Measurements from ENCODE around the gene DSTYK. TPM values are rescaled to one million over a fixed set of nuclear protein-coding genes. Genes with fewer than 3 reads are reported as not detected.

Gene DSTYK
- total RNA-seq, 1 experiment from 2014 or later: 11.3 TPM

DNA sequence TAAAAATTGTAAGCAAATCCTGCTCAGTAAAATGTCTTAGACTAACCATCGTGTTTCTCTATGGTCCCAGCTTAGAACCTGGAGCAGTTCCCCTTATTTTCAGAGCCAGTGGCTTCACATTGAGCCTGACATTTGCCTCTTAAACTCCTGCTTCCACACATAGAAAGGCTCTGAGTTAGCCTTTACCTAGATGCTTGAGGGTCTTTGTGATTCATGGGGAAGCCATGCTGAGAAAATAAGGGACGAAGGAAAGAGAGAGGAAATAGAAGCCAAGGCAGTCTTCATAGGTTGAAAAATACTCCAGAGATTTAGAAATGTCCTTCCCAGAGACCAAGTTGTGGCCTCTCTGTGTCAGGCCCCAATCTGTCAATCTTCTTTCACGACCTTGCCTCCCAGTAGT lies 73.6 kb downstream of the DSTYK start:
- in situ Hi-C loops (cut with HindIII; ENCODE audit: low pct_unique_long_range_greater_than_20kb, low sequenced_read_pairs) (no loop called here), intact Hi-C loops (cut with micrococcal nuclease; ENCODE audit: unreplicated experiment) (no loop called here)
- H3K36me3 ChIP-seq (ENCODE audit: control insufficient read depth, insufficient read depth, low read length): no peaks in the 10 kb centered on the region
- POLR2A ChIA-PET: no interaction called here
- no peaks in the 10 kb centered on the region for H3K4me1 ChIP-seq (ENCODE audit: control insufficient read depth, insufficient read depth, low read length)
- ATAC-seq (no peak), DNase-seq (ENCODE audit: low read depth, low spot score) (no peak)
- H3K27me3 ChIP-seq (ENCODE audit: control insufficient read depth, insufficient read depth, low read length): no peaks in the 10 kb centered on the region
- no peaks in the 10 kb centered on the region for H3K9me3 ChIP-seq (ENCODE audit: control insufficient read depth, insufficient read depth, low read depth, low read length)
- no peak overlapping the region for H3K4me3 ChIP-seq (ENCODE audit: low read depth in 2 of 2, low read length in 2 of 2)
- no peak for TF ChIP-seq SIN3A (IDR thresholded peaks at IDR 0.05; ENCODE audit: borderline replicate concordance, insufficient read depth, low read depth, low read length)
- no peak for TF ChIP-seq TCF7L2 (IDR thresholded peaks at IDR 0.05; ENCODE audit: low read depth, low read length)
- no peak for TF ChIP-seq POLR2AphosphoS5 (IDR thresholded peaks at IDR 0.05; ENCODE audit: low read depth, low read length)
- TF ChIP-seq, protein P1, sequence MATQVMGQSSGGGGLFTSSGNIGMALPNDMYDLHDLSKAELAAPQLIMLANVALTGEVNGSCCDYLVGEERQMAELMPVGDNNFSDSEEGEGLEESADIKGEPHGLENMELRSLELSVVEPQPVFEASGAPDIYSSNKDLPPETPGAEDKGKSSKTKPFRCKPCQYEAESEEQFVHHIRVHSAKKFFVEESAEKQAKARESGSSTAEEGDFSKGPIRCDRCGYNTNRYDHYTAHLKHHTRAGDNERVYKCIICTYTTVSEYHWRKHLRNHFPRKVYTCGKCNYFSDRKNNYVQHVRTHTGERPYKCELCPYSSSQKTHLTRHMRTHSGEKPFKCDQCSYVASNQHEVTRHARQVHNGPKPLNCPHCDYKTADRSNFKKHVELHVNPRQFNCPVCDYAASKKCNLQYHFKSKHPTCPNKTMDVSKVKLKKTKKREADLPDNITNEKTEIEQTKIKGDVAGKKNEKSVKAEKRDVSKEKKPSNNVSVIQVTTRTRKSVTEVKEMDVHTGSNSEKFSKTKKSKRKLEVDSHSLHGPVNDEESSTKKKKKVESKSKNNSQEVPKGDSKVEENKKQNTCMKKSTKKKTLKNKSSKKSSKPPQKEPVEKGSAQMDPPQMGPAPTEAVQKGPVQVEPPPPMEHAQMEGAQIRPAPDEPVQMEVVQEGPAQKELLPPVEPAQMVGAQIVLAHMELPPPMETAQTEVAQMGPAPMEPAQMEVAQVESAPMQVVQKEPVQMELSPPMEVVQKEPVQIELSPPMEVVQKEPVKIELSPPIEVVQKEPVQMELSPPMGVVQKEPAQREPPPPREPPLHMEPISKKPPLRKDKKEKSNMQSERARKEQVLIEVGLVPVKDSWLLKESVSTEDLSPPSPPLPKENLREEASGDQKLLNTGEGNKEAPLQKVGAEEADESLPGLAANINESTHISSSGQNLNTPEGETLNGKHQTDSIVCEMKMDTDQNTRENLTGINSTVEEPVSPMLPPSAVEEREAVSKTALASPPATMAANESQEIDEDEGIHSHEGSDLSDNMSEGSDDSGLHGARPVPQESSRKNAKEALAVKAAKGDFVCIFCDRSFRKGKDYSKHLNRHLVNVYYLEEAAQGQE (IDR thresholded peaks at IDR 0.05; ENCODE audit: insufficient read depth in 1 of 2, low read depth in 2 of 2, low read length in 1 of 2): no peak
- TF ChIP-seq, protein P2, sequence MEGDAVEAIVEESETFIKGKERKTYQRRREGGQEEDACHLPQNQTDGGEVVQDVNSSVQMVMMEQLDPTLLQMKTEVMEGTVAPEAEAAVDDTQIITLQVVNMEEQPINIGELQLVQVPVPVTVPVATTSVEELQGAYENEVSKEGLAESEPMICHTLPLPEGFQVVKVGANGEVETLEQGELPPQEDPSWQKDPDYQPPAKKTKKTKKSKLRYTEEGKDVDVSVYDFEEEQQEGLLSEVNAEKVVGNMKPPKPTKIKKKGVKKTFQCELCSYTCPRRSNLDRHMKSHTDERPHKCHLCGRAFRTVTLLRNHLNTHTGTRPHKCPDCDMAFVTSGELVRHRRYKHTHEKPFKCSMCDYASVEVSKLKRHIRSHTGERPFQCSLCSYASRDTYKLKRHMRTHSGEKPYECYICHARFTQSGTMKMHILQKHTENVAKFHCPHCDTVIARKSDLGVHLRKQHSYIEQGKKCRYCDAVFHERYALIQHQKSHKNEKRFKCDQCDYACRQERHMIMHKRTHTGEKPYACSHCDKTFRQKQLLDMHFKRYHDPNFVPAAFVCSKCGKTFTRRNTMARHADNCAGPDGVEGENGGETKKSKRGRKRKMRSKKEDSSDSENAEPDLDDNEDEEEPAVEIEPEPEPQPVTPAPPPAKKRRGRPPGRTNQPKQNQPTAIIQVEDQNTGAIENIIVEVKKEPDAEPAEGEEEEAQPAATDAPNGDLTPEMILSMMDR (IDR thresholded peaks at IDR 0.05): no peak
- CTCF ChIA-PET: no interaction called here
- H3K27ac ChIP-seq (ENCODE audit: low read length): no peak overlapping the region
- BruUV-seq (replicated peaks): no TSS peak

DNA sequence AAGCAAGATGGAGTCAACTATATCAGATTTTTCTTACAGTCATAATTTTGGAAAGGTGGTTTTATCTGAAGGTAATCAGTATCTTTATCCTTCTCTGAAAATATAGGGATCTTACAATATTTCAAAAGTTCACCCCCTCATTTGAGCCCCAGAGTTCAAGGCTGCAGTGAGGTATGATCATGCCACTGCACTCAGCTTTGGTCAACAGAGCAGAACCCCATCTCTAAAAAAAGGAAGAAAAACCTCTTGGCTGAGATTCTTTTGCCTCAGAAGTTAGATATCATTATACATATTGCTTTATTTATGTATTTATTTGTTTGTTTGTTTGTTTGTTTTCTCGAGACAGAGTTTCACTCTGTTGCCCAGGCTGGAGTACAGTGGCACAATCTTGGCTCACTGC lies 78.2 kb downstream of the DSTYK start:
- no TSS peak for BruUV-seq (replicated peaks)
- no peak overlapping the region for H3K4me3 ChIP-seq (ENCODE audit: low read depth in 2 of 2, low read length in 2 of 2)
- DNase-seq (ENCODE audit: low read depth, low spot score) (no peak), ATAC-seq (no peak)
- POLR2A ChIA-PET: no interaction called here
- H3K27ac ChIP-seq (ENCODE audit: low read length): no peak overlapping the region
- CTCF ChIA-PET: no interaction called here
- no peaks in the 10 kb centered on the region for H3K36me3 ChIP-seq (ENCODE audit: control insufficient read depth, insufficient read depth, low read length)
- no peaks in the 10 kb centered on the region for H3K27me3 ChIP-seq (ENCODE audit: control insufficient read depth, insufficient read depth, low read length)
- no peaks in the 10 kb centered on the region for H3K4me1 ChIP-seq (ENCODE audit: control insufficient read depth, insufficient read depth, low read length)
- intact Hi-C loops (cut with micrococcal nuclease; ENCODE audit: unreplicated experiment): no loop called here
- in situ Hi-C loops (cut with HindIII; ENCODE audit: low pct_unique_long_range_greater_than_20kb, low sequenced_read_pairs): no loop called here
- TF ChIP-seq SIN3A (IDR thresholded peaks at IDR 0.05; ENCODE audit: borderline replicate concordance, insufficient read depth, low read depth, low read length): no peak
- TF ChIP-seq, protein P2 (IDR thresholded peaks at IDR 0.05): no peak
- TF ChIP-seq, protein P1 (IDR thresholded peaks at IDR 0.05; ENCODE audit: insufficient read depth in 1 of 2, low read depth in 2 of 2, low read length in 1 of 2): no peak
- TF ChIP-seq POLR2AphosphoS5 (IDR thresholded peaks at IDR 0.05; ENCODE audit: low read depth, low read length): no peak
- no peak for TF ChIP-seq TCF7L2 (IDR thresholded peaks at IDR 0.05; ENCODE audit: low read depth, low read length)
- H3K9me3 ChIP-seq (ENCODE audit: control insufficient read depth, insufficient read depth, low read depth, low read length): no peaks in the 10 kb centered on the region
